ENCODE measurements around the gene C11orf52.

The C11orf52 gene

DNA sequence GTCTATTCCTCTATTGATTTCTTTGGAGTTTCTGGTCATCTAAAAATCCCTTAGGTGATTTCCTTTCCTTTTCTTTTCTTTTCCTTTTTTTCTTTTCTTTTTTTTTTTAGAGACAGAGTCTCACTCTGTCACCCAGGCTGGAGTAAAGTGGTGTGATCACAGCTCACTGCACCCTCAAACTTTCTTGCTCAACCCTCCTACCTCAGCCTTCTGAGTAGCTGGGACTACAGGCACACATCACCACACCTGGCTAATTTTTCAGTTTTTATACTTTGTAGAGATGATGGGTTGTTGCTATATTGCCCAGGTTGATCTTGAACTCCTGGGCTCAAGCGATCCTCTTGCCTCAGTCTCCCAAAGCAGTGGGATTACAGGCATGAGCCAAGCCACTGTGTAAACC is 1.9 kb upstream of the C11orf52 start:
- no peak for DNase-seq (ENCODE audit: low read depth in 1 of 2, low spot score in 1 of 2)
- Histone ChIP-seq H3K4me3 (replicated peaks; ENCODE audit: insufficient read depth, low read length) (no peak overlapping the region), H3K27me3 (ENCODE audit: insufficient read depth, poor library complexity, severe bottlenecking) (peaks cover 3% of the 10 kb centered on the region), H3K27ac (replicated peaks) (no peak overlapping the region)
- TF ChIP-seq SPI1 (IDR thresholded peaks at IDR 0.05; ENCODE audit: borderline replicate concordance, low read depth): no peak
- TF ChIP-seq REST (IDR thresholded peaks at IDR 0.05; ENCODE audit: insufficient replicate concordance, low read depth): no peak
- no peak for TF ChIP-seq POLR2AphosphoS5 (IDR thresholded peaks at IDR 0.05; ENCODE audit: low read depth)
- TF ChIP-seq GABPA (IDR thresholded peaks at IDR 0.05; ENCODE audit: low read depth): no peak
- TF ChIP-seq CTCF (IDR thresholded peaks at IDR 0.05; ENCODE audit: insufficient read depth, low read length): no peak

GRCh38 chr11:111917312-111917711 is 1.4 kb upstream of the C11orf52 start:
- no peak overlapping the region for H3K4me3 ChIP-seq (replicated peaks; ENCODE audit: insufficient read depth, low read length)
- no peak for DNase-seq (ENCODE audit: low read depth in 1 of 2, low spot score in 1 of 2)
- peaks cover 1% of the 10 kb centered on the region for H3K27me3 ChIP-seq (ENCODE audit: insufficient read depth, poor library complexity, severe bottlenecking)
- no peak overlapping the region for H3K27ac ChIP-seq (replicated peaks)
- no peak for TF ChIP-seq GABPA (IDR thresholded peaks at IDR 0.05; ENCODE audit: low read depth)
- no peak for TF ChIP-seq SPI1 (IDR thresholded peaks at IDR 0.05; ENCODE audit: borderline replicate concordance, low read depth)

DNA sequence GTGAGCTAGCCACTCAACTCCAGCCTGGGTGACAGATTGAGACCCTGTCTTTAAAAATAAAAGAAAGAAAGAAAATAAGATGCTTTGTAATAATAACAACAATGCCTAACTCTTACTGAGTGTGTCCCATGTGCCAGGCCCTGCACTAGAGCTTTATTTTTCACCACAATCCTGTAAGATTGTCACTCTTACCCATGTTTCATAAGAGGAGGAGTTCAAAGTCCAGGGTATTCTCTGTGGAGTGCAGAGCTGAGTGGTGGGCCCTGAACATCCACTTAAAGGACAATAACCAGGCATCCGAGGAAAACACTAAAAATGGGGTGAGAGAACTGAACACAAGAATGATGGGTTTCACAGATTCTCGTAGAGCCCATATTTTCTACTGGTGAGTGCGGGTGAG is 925 bp upstream of the C11orf52 start:
- DNase-seq (ENCODE audit: low read depth in 1 of 2, low spot score in 1 of 2): no peak
- H3K27me3 ChIP-seq (ENCODE audit: insufficient read depth, poor library complexity, severe bottlenecking): no peaks in the 10 kb centered on the region
- H3K4me3 ChIP-seq (replicated peaks; ENCODE audit: insufficient read depth, low read length): no peak overlapping the region
- no peak overlapping the region for H3K27ac ChIP-seq (replicated peaks)
- TF ChIP-seq REST (IDR thresholded peaks at IDR 0.05; ENCODE audit: insufficient replicate concordance, low read depth) (no peak), GABPA (IDR thresholded peaks at IDR 0.05; ENCODE audit: low read depth) (no peak), POLR2AphosphoS5 (IDR thresholded peaks at IDR 0.05; ENCODE audit: low read depth) (no peak), SPI1 (IDR thresholded peaks at IDR 0.05; ENCODE audit: borderline replicate concordance, low read depth) (no peak), CTCF (IDR thresholded peaks at IDR 0.05; ENCODE audit: insufficient read depth, low read length) (no peak)

GRCh38 chr11:111920908-111921307 is 2.2 kb downstream of the C11orf52 start:
- Histone ChIP-seq H3K27ac (replicated peaks) (no peak overlapping the region), H3K4me3 (replicated peaks; ENCODE audit: insufficient read depth, low read length) (no peak overlapping the region), H3K27me3 (ENCODE audit: insufficient read depth, poor library complexity, severe bottlenecking) (no peaks in the 10 kb centered on the region)
- TF ChIP-seq REST (IDR thresholded peaks at IDR 0.05; ENCODE audit: insufficient replicate concordance, low read depth) (no peak), GABPA (IDR thresholded peaks at IDR 0.05; ENCODE audit: low read depth) (no peak), POLR2AphosphoS5 (IDR thresholded peaks at IDR 0.05; ENCODE audit: low read depth) (no peak), SPI1 (IDR thresholded peaks at IDR 0.05; ENCODE audit: borderline replicate concordance, low read depth) (no peak), CTCF (IDR thresholded peaks at IDR 0.05; ENCODE audit: insufficient read depth, low read length) (no peak)
- DNase-seq (ENCODE audit: low read depth in 1 of 2, low spot score in 1 of 2): no peak

Measured in HL-60 (cell line).